Fibroblast of the aortic adventitia (primary cell): ENCODE data around the gene MLLT6. TPM values are rescaled to one million over a fixed set of nuclear protein-coding genes. Genes with fewer than 3 reads are reported as not detected.

Experiments
- DNase-seq: peaks from one replicate; pipeline ENCODE4 v3.0.0-alpha.2; 2010; ENCODE audit warnings: low read depth
- H3K4me3 ChIP-seq: 2 replicates; pipeline ENCODE4 v1.5.1; 2011; ENCODE audit warnings: low read depth, mild to moderate bottlenecking, control low read depth, low read length, moderate library complexity
- total RNA-seq: library from RNA; depleted of rRNA; stranded (reverse); fragments of >200 nt; gene quantifications from 2 replicates; pipeline ENCODE4 v1.2.3, GENCODE V29; 2012; ENCODE audit warnings: low replicate concordance
- TF ChIP-seq, protein P1 (sequence below): IDR thresholded peaks from 2 replicates; pipeline ENCODE4 v1.5.1; 2011; ENCODE audit warnings: mild to moderate bottlenecking, low read length, control low read depth, inconsistent platforms; ENCODE audit not compliant: insufficient read depth

The MLLT6 gene
- total RNA-seq, 1 donor = 38.7 TPM

DNA sequence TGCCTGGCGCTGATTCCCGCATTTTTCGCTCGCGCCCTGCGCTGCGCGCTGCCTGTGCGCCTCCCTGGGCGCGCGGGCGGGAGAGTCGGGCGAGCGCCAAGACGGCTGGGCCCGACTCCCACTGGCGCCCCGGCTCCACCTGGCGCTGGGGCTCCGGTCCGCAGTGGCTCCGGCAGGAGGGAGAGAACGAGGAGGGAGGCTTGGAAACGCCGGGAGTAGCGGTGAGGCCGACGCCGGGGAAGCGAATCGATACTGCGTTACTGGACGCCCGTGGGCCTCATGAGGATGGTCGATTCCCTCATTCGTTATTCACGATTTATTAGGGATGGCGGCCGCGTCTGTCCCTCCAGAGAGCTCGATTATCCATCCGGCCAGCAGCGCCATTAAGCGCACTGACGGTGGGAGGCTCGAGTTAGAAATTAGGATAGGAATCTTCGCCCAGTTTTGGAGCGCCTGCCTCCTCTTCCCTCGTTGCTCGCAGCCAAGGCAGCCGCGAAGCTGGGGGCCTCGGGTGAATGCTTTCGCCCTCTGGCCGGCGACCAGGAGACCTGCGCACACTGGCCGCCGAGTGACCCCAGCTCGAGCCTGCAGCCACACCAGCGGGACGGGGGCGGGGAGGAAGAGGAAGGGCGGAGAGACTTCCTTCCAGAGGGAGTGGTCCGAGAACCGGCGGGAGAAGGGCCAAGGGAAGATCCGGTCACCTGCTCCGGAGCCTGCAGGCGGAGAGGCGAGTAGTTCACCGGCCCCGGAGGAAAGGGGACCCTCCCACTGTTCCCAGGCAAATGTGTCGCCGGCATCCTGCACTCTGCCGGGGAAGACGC lies 44.4 kb downstream of the MLLT6 start:
- peak overlapping the region; percentile 86 for H3K4me3 ChIP-seq
- TF ChIP-seq, protein P1, sequence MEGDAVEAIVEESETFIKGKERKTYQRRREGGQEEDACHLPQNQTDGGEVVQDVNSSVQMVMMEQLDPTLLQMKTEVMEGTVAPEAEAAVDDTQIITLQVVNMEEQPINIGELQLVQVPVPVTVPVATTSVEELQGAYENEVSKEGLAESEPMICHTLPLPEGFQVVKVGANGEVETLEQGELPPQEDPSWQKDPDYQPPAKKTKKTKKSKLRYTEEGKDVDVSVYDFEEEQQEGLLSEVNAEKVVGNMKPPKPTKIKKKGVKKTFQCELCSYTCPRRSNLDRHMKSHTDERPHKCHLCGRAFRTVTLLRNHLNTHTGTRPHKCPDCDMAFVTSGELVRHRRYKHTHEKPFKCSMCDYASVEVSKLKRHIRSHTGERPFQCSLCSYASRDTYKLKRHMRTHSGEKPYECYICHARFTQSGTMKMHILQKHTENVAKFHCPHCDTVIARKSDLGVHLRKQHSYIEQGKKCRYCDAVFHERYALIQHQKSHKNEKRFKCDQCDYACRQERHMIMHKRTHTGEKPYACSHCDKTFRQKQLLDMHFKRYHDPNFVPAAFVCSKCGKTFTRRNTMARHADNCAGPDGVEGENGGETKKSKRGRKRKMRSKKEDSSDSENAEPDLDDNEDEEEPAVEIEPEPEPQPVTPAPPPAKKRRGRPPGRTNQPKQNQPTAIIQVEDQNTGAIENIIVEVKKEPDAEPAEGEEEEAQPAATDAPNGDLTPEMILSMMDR = peak; percentile 9
- peak; percentile 68 for DNase-seq

- DNase-seq = no peak
- TF ChIP-seq, protein P1 = no peak
Observed at GRCh38 chr17:38750044-38750311, 44.9 kb downstream of the MLLT6 start.

DNA sequence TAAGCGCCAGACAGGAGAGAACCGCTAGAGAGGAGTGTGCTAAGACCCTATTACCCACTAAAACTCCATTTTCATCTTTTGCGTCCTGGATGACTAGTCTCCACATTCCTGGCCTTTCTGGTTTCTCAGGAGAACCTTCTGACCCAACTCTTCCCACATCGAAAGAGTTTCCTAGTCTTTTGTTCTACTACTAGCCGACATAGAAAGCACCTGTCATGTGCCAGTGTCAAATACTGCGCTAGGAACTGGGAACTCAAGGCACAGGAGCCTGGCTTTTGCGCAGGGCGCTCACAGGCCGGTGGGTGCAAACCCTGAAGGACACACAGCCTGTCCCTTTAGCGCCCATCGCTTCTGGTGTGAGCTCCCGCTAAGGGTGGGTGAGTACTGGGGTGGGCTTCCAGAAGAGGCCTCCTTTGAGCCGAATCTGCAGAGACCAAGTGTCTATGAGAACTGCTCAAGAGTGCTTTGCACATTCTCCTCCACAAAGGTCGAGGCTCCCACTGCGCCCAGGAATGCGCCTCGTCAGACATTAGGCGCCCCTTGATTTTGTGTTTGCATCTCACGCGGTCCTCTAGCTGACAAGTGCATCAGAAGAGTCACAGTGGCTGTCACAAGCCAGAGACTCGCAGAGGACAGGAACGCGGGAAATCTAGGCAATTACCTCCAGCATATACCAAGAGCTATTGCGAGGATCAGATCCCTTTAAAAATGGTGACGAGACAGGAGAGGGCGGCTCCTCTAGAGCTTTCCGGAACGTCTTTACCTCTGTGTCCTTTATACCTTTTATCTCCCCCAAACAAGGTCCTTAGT lies 45.4 kb downstream of the MLLT6 start:
- DNase-seq = peak; percentile 21
- TF ChIP-seq, protein P1 = no peak

More at GRCh38 chr17:38750044-38750311, 44.9 kb downstream of the MLLT6 start:
- peak overlapping the region; percentile 86 for H3K4me3 ChIP-seq

GRCh38 chr17:38751144-38751807 lies 46.2 kb downstream of the MLLT6 start:
- no peak for DNase-seq
- H3K4me3 ChIP-seq = peak overlapping the region; percentile 54
- TF ChIP-seq, protein P1 = no peak

More for the DNA sequence above, 45.4 kb downstream of the MLLT6 start:
- peak overlapping the region; percentile 86 for H3K4me3 ChIP-seq

GRCh38 chr17:38751808-38752307 lies 46.8 kb downstream of the MLLT6 start:
- DNase-seq = peak; percentile 89
- TF ChIP-seq, protein P1 = no peak
- peak overlapping the region; percentile 100 for H3K4me3 ChIP-seq

GRCh38 chr17:38752308-38753070 lies 47.4 kb downstream of the MLLT6 start, which contains the start of gene PSMB3:
Gene PSMB3, plus strand, starts transcription at chr17:38752741. Its CDS starts 86 bp downstream, at chr17:38752827.
- H3K4me3 ChIP-seq = peak within 1 kb of the TSS; percentile 100
- DNase-seq = peak; percentile 100
- TF ChIP-seq, protein P1 = no peak
